HG03175 (cell line): ENCODE measurements around the gene CYP2W1.
"Not testable (repeated sequence)": the region's sequence is repeated elsewhere in the genome, so short reads cannot be mapped to it uniquely, and the experiment has no call there.

ENCODE experiments used
- ATAC-seq: cut with Tn5 transposase; IDR thresholded peaks from one replicate; pipeline ENCODE4 v1.9.1; 2021; ENCODE audit warnings: mild to moderate bottlenecking, moderate library complexity; ENCODE audit not compliant: unreplicated experiment

Gene CYP2W1

GRCh38 chr7:1027242-1028043, 44.5 kb downstream of the CYP2W1 start:
- peak; percentile 1 for ATAC-seq

GRCh38 chr7:1028044-1028770, 45.2 kb downstream of the CYP2W1 start:
- peak; percentile 55 for ATAC-seq

- no peak for ATAC-seq
Observed at GRCh38 chr7:1028775-1029636, 46.0 kb downstream of the CYP2W1 start.

GRCh38 chr7:1029637-1030443, 46.9 kb downstream of the CYP2W1 start:
- no peak for ATAC-seq

- no peak for ATAC-seq
Observed at GRCh38 chr7:1030444-1031070, 47.6 kb downstream of the CYP2W1 start.

GRCh38 chr7:1031716-1032455, 48.9 kb downstream of the CYP2W1 start:
- ATAC-seq: no peak

- ATAC-seq: no peak
Observed at GRCh38 chr7:1032536-1033181, 49.7 kb downstream of the CYP2W1 start.

GRCh38 chr7:1033546-1034145, 50.7 kb downstream of the CYP2W1 start:
- no peak for ATAC-seq

- ATAC-seq: not testable (repeated sequence)
Observed at GRCh38 chr7:1034769-1035168, 51.8 kb downstream of the CYP2W1 start.

- ATAC-seq: not testable (repeated sequence)
Observed at GRCh38 chr7:1036164-1036928, 53.4 kb downstream of the CYP2W1 start.
